K562 (cell line): Measurements from ENCODE around the gene GFM2.

ENCODE experiments used
- CHAMP1 ChIP-seq: fragments of 450-650 bp; IDR thresholded peaks from 2 replicates; pipeline ENCODE4 v1.6.1; 2016; ENCODE audit warnings: mild to moderate bottlenecking
- EGR1 ChIP-seq: fragments of 450-650 bp; conservative IDR thresholded peaks from 2 replicates; pipeline ENCODE4 v1.6.1; 2017; ENCODE audit warnings: mild to moderate bottlenecking
- SRSF1 ChIP-seq: fragments of 200-400 bp; formaldehyde crosslinking; IDR thresholded peaks from 2 replicates; pipeline ENCODE4 v1.6.1; 2017; ENCODE audit warnings: mild to moderate bottlenecking, low read depth, low read length, moderate library complexity

- TF ChIP-seq EGR1, result no peak
- TF ChIP-seq SRSF1, result no peak
- no peak for TF ChIP-seq CHAMP1
Measured at GRCh38 chr5:74679966-74680365, 87.0 kb downstream of the GFM2 start.
